GM23338 (cell line): Measurements from ENCODE around the gene PLBD1.

ENCODE experiments used
- CREB1 ChIP-seq: fragments of 250-450 bp; sonication (Bioruptor Pico); IDR thresholded peaks from 2 replicates; pipeline ENCODE4 v1.5.0; 2020; ENCODE audit warnings: low read depth, mild to moderate bottlenecking, moderate library complexity
- CTCF ChIP-seq, 2 experiments: fragments of 200-600 bp in 1 of 2; sonication (generic) in 1 of 2; conservative IDR thresholded peaks; 2 replicates each; pipeline versions ENCODE4 v1.5.1 to v1.6.1; 2016 to 2017; ENCODE audit warnings: antibody characterized with exemption in 2 of 2, low read depth in 2 of 2, mild to moderate bottlenecking in 2 of 2, moderate library complexity in 1 of 2

- TF ChIP-seq CTCF (conservative IDR thresholded peaks at IDR 0.05; ENCODE audit: low read depth in 2 of 2) (no peak), CREB1 (CRISPR knock-in tag) (no peak)
Measured at GRCh38 chr12:14561677-14562238, 5.9 kb downstream of the PLBD1 start.
